Measurements from ENCODE around the gene ATP6V1E1.

DNA sequence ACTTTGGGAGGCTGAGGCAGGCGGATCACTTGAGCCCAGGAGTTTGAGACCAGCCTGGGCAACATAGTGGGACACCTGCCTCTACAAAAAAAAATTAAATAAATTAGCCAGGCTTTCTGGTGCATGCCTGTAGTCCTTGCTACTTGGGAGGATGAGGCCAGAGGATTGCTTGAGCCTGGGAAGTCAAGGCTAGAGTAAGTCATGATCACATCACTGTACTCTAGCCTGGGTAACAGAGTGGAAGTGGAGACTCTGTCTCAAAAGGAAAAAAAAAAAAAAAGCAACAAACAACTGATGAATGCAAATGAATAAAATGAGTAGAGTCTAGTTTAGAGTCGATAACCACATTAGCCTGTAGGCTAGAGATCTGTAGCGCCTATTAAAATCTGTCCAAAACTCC lies 6.1 kb upstream of the ATP6V1E1 start:
- TF ChIP-seq, protein P1, sequence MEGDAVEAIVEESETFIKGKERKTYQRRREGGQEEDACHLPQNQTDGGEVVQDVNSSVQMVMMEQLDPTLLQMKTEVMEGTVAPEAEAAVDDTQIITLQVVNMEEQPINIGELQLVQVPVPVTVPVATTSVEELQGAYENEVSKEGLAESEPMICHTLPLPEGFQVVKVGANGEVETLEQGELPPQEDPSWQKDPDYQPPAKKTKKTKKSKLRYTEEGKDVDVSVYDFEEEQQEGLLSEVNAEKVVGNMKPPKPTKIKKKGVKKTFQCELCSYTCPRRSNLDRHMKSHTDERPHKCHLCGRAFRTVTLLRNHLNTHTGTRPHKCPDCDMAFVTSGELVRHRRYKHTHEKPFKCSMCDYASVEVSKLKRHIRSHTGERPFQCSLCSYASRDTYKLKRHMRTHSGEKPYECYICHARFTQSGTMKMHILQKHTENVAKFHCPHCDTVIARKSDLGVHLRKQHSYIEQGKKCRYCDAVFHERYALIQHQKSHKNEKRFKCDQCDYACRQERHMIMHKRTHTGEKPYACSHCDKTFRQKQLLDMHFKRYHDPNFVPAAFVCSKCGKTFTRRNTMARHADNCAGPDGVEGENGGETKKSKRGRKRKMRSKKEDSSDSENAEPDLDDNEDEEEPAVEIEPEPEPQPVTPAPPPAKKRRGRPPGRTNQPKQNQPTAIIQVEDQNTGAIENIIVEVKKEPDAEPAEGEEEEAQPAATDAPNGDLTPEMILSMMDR (IDR thresholded peaks at IDR 0.05), result no peak
- TF ChIP-seq NR3C1 (IDR thresholded peaks at IDR 0.05), result no peak
- no peak for TF ChIP-seq RAD21 (conservative IDR thresholded peaks at IDR 0.05 in 1 of 2, IDR thresholded peaks at IDR 0.05 in 1 of 2)
- TF ChIP-seq, protein P2, sequence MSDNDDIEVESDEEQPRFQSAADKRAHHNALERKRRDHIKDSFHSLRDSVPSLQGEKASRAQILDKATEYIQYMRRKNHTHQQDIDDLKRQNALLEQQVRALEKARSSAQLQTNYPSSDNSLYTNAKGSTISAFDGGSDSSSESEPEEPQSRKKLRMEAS (IDR thresholded peaks at IDR 0.05), result no peak
- TF ChIP-seq POLR2A (IDR thresholded peaks at IDR 0.05; ENCODE audit: low read length), result no peak
- TF ChIP-seq CEBPB (IDR thresholded peaks at IDR 0.05), result no peak
- TF ChIP-seq, protein P3, sequence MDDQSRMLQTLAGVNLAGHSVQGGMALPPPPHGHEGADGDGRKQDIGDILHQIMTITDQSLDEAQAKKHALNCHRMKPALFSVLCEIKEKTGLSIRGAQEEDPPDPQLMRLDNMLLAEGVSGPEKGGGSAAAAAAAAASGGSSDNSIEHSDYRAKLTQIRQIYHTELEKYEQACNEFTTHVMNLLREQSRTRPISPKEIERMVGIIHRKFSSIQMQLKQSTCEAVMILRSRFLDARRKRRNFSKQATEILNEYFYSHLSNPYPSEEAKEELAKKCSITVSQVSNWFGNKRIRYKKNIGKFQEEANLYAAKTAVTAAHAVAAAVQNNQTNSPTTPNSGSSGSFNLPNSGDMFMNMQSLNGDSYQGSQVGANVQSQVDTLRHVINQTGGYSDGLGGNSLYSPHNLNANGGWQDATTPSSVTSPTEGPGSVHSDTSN (IDR thresholded peaks at IDR 0.05), result no peak
- TF ChIP-seq BHLHE40 (IDR thresholded peaks at IDR 0.05; ENCODE audit: low read depth, low read length), result no peak
- no peak for TF ChIP-seq KDM1A (IDR thresholded peaks at IDR 0.05; ENCODE audit: low read depth)
